ENCODE measurements around the gene DNM3. TPM values are rescaled to one million over a fixed set of nuclear protein-coding genes. Genes with fewer than 3 reads are reported as not detected.

DNM3 gene
- total and polyA plus RNA-seq, 2 of the 8 experiments (the other 6 are each of a cell fraction or from before 2014, with no cell fraction given): 2.0 to 8.5 TPM

DNA sequence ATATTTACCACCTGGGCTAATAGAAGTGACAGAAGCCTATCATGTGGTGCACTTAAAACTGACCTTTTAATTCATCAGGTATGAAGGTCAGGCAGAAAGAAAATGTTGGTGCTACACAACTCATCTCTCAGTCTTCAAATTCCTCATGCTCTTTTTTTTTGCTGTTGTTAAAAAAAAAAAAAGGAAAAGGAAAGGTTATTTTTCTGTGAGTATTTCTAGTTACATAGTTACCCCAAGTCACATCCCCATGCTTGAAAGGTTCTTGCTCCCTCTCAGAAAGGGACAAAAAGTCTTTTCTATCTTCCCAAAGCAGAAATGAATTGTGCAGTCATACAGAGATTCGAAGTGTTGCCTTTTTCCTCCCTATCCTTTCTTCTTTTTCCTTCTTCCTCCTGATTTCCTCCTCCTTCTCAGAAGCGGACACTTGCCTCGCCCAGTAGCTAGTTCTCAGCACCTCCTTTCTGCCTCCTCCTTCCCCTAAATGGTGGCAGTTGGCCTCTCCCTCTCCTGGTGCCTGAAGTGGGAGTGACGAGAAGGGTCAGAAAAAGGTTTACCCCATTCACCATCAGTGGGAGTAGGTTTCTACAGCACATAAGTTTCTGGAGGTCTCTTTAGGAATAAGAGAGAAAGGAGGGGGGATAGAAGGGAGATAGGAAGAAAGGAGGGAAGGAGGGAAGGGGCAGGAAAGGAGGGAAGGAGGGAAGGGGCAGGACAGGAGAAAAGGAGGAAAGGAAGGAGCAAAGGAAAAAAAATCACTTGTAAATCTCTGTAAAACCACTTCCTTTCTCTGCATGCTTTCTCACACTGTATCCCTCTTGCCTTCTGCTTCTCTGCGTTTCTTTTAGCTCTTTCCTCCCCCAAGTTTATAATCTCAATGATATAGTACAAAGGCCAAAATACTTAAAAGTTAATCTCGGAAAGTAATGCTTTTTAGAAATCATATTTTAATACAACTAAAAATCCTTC lies 558.7 kb downstream of the DNM3 start:
- Histone ChIP-seq H2AK5ac (ENCODE audit: low read depth, low read length) (no peak overlapping the region), H3K9me3 (ENCODE audit: insufficient read depth in 2 of 2, low read depth in 1 of 2, low read length in 1 of 2) (no peaks in the 10 kb centered on the region), H3K4me3 (ENCODE audit: extremely low read depth in 1 of 4, insufficient read depth in 2 of 4, low read depth in 3 of 4, low read length in 4 of 4) (no peak overlapping the region), H4K91ac (replicated peaks; ENCODE audit: insufficient read length, low read length) (no peak overlapping the region), H3K9ac (replicated peaks in 1 of 4; ENCODE audit: extremely low read depth in 1 of 4, low read depth in 3 of 4, low read length in 3 of 4) (peak overlapping the region in 1 of 4 experiments; percentile 23; a peak in 1 of 7 replicates), H2BK5ac (ENCODE audit: low read depth, low read length) (no peak overlapping the region), H2BK120ac (replicated peaks; ENCODE audit: low read depth, low read length) (no peak overlapping the region), H3K56ac (replicated peaks; ENCODE audit: insufficient read length, low read depth, low read length) (no peak overlapping the region), H4K5ac (ENCODE audit: insufficient read length, low read depth, low read length) (no peak overlapping the region), H2AFZ (ENCODE audit: low read length) (no peak overlapping the region), H2BK20ac (ENCODE audit: low read length) (no peak overlapping the region), H3K23me2 (ENCODE audit: low read depth, low read length) (no peaks in the 10 kb centered on the region), H3K79me1 (ENCODE audit: low read depth, low read length) (no peaks in the 10 kb centered on the region), H3K14ac (ENCODE audit: insufficient read length) (no peak overlapping the region), H3K23ac (ENCODE audit: insufficient read length) (no peak overlapping the region), H3K27ac (ENCODE audit: low read depth, low read length) (no peak overlapping the region), H3K4ac (replicated peaks; ENCODE audit: insufficient read length, low read depth, low read length) (no peak overlapping the region), H3K27me3 (replicated peaks in 1 of 4; ENCODE audit: control insufficient read depth in 3 of 4, extremely low read depth in 1 of 4, insufficient read depth in 3 of 4, low read length in 3 of 4) (no peaks in the 10 kb centered on the region), H3K18ac (ENCODE audit: extremely low read depth, low read length) (no peak overlapping the region), H3K36me3 (ENCODE audit: control insufficient read depth in 2 of 4, insufficient read depth in 4 of 4, low read length in 3 of 4) (no peaks in the 10 kb centered on the region), H3K4me2 (ENCODE audit: insufficient read depth in 1 of 2, low read depth in 2 of 2, low read length in 2 of 2) (no peak overlapping the region), H3K4me1 (replicated peaks in 1 of 4; ENCODE audit: control insufficient read depth in 3 of 4, insufficient read depth in 4 of 4, low read length in 3 of 4) (peaks cover 4 to 6% (median 5%) of the 10 kb centered on the region in 4 experiments; a peak in 5 of 7 replicates), H4K20me1 (replicated peaks in 1 of 2; ENCODE audit: control insufficient read depth in 1 of 2, insufficient read depth in 2 of 2, low read length in 2 of 2) (no peaks in the 10 kb centered on the region), H2BK15ac (ENCODE audit: low read length) (no peak overlapping the region), H4K8ac (ENCODE audit: extremely low read depth, insufficient read depth, low read length) (no peak overlapping the region), H2BK12ac (ENCODE audit: low read depth, low read length) (no peak overlapping the region), H3K79me2 (ENCODE audit: control insufficient read depth in 1 of 2, insufficient read depth in 2 of 2, low read length in 2 of 2) (no peaks in the 10 kb centered on the region)
- 80% methylated on average over 5 of the region's 6 CpGs; no CpG with 5 or more reads in 1 of the 2 experiments for WGBS, 2 experiments (ENCODE audit: extremely low coverage in 1 of 2, insufficient coverage in 1 of 2, insufficient read length in 1 of 2, insufficient replicate concordance in 2 of 2, low coverage in 1 of 2, low lambda C conversion rate in 2 of 2, missing lambda C conversion rate in 1 of 2)
- FAIRE-seq (no peak), DNase-seq (ENCODE audit: low read depth in 1 of 2, low spot score in 2 of 2) (no peak)
- ChIA-PET CTCF (ENCODE audit: partially characterized antibody) (interaction anchor here (0.7 to 4.2 kb wide), 48 partner anchors 8 to 600 kb away, joined by 3 to 32 read pairs (median 4); no protein-coding TSS in a partner anchor), POLR2A (ENCODE audit: partially characterized antibody) (interaction anchor here (0.5 kb wide), 1 partner anchor 122 kb away, joined by 3 read pairs; no protein-coding TSS in a partner anchor)
- no peak for TF ChIP-seq KDM4A (IDR thresholded peaks at IDR 0.05; ENCODE audit: low read depth, low read length, severe bottlenecking)

All from H1 (cell line).